ENCODE results near the gene DCDC1. TPM values are rescaled to one million over a fixed set of nuclear protein-coding genes. Genes with fewer than 3 reads are reported as not detected.

The DCDC1 gene
- total and polyA plus RNA-seq, 9 of the 15 experiments (the other 6 are each of a cell fraction or from before 2014, with no cell fraction given), result 0.05 to 0.18 (median 0.08) TPM; not detected in 3

GRCh38 chr11:31361743-31362142 is 7.8 kb downstream of the DCDC1 start (continued):
- TF ChIP-seq KLF13 (tag; IDR thresholded peaks at IDR 0.05; ENCODE audit: borderline replicate concordance, low read depth) (no peak), CHD1 (IDR thresholded peaks at IDR 0.05; ENCODE audit: low read length) (no peak), FOXP1 (CRISPR knock-in tag; IDR thresholded peaks at IDR 0.05) (no peak), KAT2B (IDR thresholded peaks at IDR 0.05; ENCODE audit: low read depth, low read length) (no peak), TEAD2 (tag; IDR thresholded peaks at IDR 0.05) (no peak)

- no peaks in the 10 kb centered on the region for H3K4me1 ChIP-seq (replicated peaks in 1 of 2; ENCODE audit: control insufficient read depth in 2 of 2, insufficient read depth in 2 of 2, low read length in 2 of 2)
- H3K4me2 ChIP-seq (ENCODE audit: insufficient read depth, low read length), result no peak overlapping the region
- no peak overlapping the region for H3K4me3 ChIP-seq
- FAIRE-seq, result no peak
- WGBS (ENCODE audit: insufficient coverage, low coverage, missing lambda C conversion rate), result 2% methylated on average over 5 of the region's 5 CpGs
- intact Hi-C loops (cut with micrococcal nuclease) (no loop called here), in situ Hi-C loops (cut with MboI) (no loop called here)
- H3K9ac ChIP-seq (ENCODE audit: insufficient read depth in 1 of 2, low read depth in 2 of 2, low read length in 2 of 2), result no peak overlapping the region
- TF ChIP-seq SREBF2 (CRISPR knock-in tag; IDR thresholded peaks at IDR 0.05), result no peak
- no peak for TF ChIP-seq ZNF184 (CRISPR knock-in tag; IDR thresholded peaks at IDR 0.05)
- TF ChIP-seq STAG1 (CRISPR knock-in tag; IDR thresholded peaks at IDR 0.05; ENCODE audit: borderline replicate concordance), result no peak
- no peak for TF ChIP-seq HMG20A (CRISPR knock-in tag; conservative IDR thresholded peaks at IDR 0.05)
- TF ChIP-seq EGR1 (conservative IDR thresholded peaks at IDR 0.05), result no peak
- TF ChIP-seq KAT2B (IDR thresholded peaks at IDR 0.05; ENCODE audit: low read depth, low read length), result no peak
- H3K9me1 ChIP-seq (ENCODE audit: control insufficient read depth, insufficient read depth, low read length), result no peaks in the 10 kb centered on the region
- ChIA-PET POLR2A (interaction anchor here (1.2 kb wide), 1 partner anchor 357 kb away, joined by 3 read pairs; no protein-coding TSS in a partner anchor), CTCF (ENCODE audit: low intra/inter-chr PET ratio) (no interaction called here)
- H3K27me3 ChIP-seq (ENCODE audit: control insufficient read depth in 2 of 2, insufficient read depth in 2 of 2, low read length in 2 of 2), result peaks cover 0 to 4% of the 10 kb centered on the region in 2 experiments; a peak in 1 of 5 replicates
- no peak for DNase-seq (ENCODE audit: extremely low read depth in 1 of 4, low spot score in 3 of 4)
- H3K36me3 ChIP-seq (ENCODE audit: control insufficient read depth, insufficient read depth, low read length), result no peaks in the 10 kb centered on the region
- no peak overlapping the region for H2AFZ ChIP-seq (ENCODE audit: low read depth, low read length)
- no TSS peak for BruUV-seq (replicated peaks)
- H3K79me2 ChIP-seq (ENCODE audit: control insufficient read depth, insufficient read depth, low read length), result no peaks in the 10 kb centered on the region
- no peak for ATAC-seq
- no peaks in the 10 kb centered on the region for H3K9me3 ChIP-seq (replicated peaks; ENCODE audit: control insufficient read depth, insufficient read depth, low read depth, low read length)
- H3K27ac ChIP-seq (ENCODE audit: extremely low read depth, low read depth, low read length), result no peak overlapping the region
- no peaks in the 10 kb centered on the region for H4K20me1 ChIP-seq (replicated peaks; ENCODE audit: control insufficient read depth, insufficient read depth, low read length)
These were observed 13.7 kb downstream of the DCDC1 start for GRCh38 chr11:31355817-31356216.

All from K562 (cell line).